Measurements from ENCODE around the gene TRPV3.

TRPV3 gene

DNA sequence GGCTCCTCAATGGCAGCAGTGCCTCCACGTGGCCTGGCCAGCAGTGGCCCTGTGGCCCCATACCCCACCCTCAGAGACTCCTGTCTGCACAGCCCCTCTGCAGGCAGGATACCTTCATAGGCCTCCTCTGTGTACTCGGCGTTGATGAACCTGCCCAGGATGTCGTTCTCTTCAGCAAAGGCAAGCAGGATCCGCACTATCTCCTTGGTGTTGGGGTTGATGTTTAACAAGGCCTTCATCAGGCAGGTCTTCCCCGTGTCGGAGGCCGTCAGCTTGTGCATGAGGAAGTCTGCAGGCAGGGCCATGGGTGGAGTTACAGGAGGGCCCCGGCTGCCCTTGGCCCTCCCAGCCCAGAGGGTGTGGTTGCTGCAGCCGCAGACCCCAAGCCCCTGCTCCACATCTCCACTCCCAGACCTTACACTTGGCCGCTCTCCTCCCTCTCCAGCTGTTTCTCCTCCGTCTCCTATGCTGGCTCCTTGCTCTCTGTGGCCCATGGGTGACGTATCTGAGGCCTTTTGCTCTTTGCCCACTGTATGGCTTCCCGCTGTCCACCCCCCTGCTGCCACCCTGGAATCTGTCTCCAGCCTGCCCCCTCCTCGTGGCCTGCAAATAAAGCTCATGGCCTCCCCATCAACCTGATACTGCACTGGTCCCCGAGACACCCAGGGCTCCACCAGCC is 15.1 kb downstream of the TRPV3 start:
- Histone ChIP-seq H3F3A (ENCODE audit: insufficient read depth, low read length) (no peaks in the 10 kb centered on the region), H3K4me3 (ENCODE audit: low read depth, low read length, poor library complexity, severe bottlenecking) (no peak overlapping the region), H3K9me2 (ENCODE audit: low read depth, low read length) (no peaks in the 10 kb centered on the region), H3K27me3 (ENCODE audit: insufficient read depth, low read length) (no peaks in the 10 kb centered on the region; the same call in 1 of the 2 replicates), H3K9ac (ENCODE audit: low read length) (no peak overlapping the region), H3K4me2 (ENCODE audit: low read length) (no peak overlapping the region), H3K9me3 (ENCODE audit: low read length) (no peaks in the 10 kb centered on the region), H3K27ac (ENCODE audit: low read depth, low read length, poor library complexity, severe bottlenecking) (no peak overlapping the region), H3K79me2 (ENCODE audit: insufficient read depth, low read length) (no peaks in the 10 kb centered on the region), H2AFZ (ENCODE audit: low read length) (no peak overlapping the region), H4K20me1 (ENCODE audit: insufficient read depth, low read length) (no peaks in the 10 kb centered on the region), H3K36me3 (ENCODE audit: insufficient read depth, low read length) (no peaks in the 10 kb centered on the region), H3K4me1 (ENCODE audit: insufficient read depth, low read length, severe bottlenecking) (no peaks in the 10 kb centered on the region)
- no peak for TF ChIP-seq EZH2 (IDR thresholded peaks at IDR 0.05; ENCODE audit: borderline replicate concordance, low read length)
- TF ChIP-seq, protein P1, sequence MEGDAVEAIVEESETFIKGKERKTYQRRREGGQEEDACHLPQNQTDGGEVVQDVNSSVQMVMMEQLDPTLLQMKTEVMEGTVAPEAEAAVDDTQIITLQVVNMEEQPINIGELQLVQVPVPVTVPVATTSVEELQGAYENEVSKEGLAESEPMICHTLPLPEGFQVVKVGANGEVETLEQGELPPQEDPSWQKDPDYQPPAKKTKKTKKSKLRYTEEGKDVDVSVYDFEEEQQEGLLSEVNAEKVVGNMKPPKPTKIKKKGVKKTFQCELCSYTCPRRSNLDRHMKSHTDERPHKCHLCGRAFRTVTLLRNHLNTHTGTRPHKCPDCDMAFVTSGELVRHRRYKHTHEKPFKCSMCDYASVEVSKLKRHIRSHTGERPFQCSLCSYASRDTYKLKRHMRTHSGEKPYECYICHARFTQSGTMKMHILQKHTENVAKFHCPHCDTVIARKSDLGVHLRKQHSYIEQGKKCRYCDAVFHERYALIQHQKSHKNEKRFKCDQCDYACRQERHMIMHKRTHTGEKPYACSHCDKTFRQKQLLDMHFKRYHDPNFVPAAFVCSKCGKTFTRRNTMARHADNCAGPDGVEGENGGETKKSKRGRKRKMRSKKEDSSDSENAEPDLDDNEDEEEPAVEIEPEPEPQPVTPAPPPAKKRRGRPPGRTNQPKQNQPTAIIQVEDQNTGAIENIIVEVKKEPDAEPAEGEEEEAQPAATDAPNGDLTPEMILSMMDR (IDR thresholded peaks at IDR 0.05; ENCODE audit: low read length): no peak

DNA sequence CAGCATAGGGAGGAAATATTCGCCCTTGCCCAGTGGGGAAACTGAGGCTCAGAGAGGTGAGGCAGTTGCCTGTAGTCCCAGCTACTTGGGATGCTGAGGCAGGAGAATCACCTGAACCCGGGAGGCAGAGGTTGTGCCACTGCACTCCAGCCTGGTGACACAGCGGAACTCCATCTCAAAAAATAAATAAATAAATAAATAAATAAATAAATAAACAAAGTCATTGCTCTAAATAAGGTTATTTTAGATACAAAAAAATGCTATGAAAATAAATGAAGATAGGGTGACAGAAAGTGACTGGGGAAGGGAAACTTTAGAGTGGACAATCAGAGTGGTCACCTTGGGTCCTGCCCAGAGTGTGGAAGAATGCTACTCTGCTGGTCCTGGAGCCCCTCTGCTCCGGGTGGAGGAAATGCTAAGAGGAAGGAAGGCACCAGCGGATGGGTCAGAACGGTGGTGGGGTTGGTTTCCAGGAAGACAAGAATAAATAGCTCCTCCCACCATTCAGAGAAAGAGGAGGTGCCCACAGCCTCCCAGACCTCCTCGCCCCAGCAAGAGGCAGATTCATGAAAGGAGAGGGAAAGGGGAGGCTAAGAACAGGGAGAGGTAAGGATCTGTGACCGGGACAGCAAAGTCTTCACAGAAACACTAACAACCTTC is 17.6 kb downstream of the TRPV3 start:
- no peaks in the 10 kb centered on the region for H4K20me1 ChIP-seq (ENCODE audit: insufficient read depth, low read length)
- H3K9me2 ChIP-seq (ENCODE audit: low read depth, low read length): no peaks in the 10 kb centered on the region
- H3K36me3 ChIP-seq (ENCODE audit: insufficient read depth, low read length): no peaks in the 10 kb centered on the region
- no peaks in the 10 kb centered on the region; the same call in 1 of the 2 replicates for H3K27me3 ChIP-seq (ENCODE audit: insufficient read depth, low read length)
- no peaks in the 10 kb centered on the region for H3F3A ChIP-seq (ENCODE audit: insufficient read depth, low read length)
- no peaks in the 10 kb centered on the region for H3K79me2 ChIP-seq (ENCODE audit: insufficient read depth, low read length)
- TF ChIP-seq, protein P1 (IDR thresholded peaks at IDR 0.05; ENCODE audit: low read length): no peak
- TF ChIP-seq EZH2 (IDR thresholded peaks at IDR 0.05; ENCODE audit: borderline replicate concordance, low read length): no peak
- no peaks in the 10 kb centered on the region for H3K9me3 ChIP-seq (ENCODE audit: low read length)
- H3K4me1 ChIP-seq (ENCODE audit: insufficient read depth, low read length, severe bottlenecking): no peaks in the 10 kb centered on the region
- no peak overlapping the region for H3K9ac ChIP-seq (ENCODE audit: low read length)
- no peak overlapping the region for H2AFZ ChIP-seq (ENCODE audit: low read length)
- no peak overlapping the region for H3K4me3 ChIP-seq (ENCODE audit: low read depth, low read length, poor library complexity, severe bottlenecking)
- H3K27ac ChIP-seq (ENCODE audit: low read depth, low read length, poor library complexity, severe bottlenecking): no peak overlapping the region
- H3K4me2 ChIP-seq (ENCODE audit: low read length): no peak overlapping the region

DNA sequence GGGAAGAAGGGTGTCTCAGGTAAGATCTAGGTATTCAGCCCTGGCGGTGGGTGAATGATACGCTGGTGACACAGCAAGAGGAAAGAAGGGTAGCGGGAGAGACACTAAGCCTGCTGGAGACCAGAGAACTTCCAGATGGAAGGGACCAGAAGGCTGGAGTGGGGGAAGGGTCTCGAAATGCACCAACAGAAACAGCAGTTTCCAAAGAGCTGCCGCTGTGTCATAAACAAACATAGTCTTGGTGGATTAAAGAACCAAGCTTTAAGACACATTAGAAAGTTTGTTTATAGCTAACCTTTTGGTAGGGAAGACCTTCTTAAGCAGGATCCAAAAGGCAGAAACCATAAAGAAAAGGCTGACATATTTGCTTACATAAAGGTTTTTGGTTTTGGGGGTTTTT is 20.9 kb downstream of the TRPV3 start:
- Histone ChIP-seq H3K9me2 (ENCODE audit: low read depth, low read length) (no peaks in the 10 kb centered on the region), H2AFZ (ENCODE audit: low read length) (no peak overlapping the region), H3K4me1 (ENCODE audit: insufficient read depth, low read length, severe bottlenecking) (no peaks in the 10 kb centered on the region), H3K36me3 (ENCODE audit: insufficient read depth, low read length) (no peaks in the 10 kb centered on the region), H3K27me3 (ENCODE audit: insufficient read depth, low read length) (peaks cover 3% of the 10 kb centered on the region; the same call in 1 of the 2 replicates), H3F3A (ENCODE audit: insufficient read depth, low read length) (no peaks in the 10 kb centered on the region), H3K4me2 (ENCODE audit: low read length) (no peak overlapping the region), H3K79me2 (ENCODE audit: insufficient read depth, low read length) (no peaks in the 10 kb centered on the region), H3K9ac (ENCODE audit: low read length) (no peak overlapping the region), H3K9me3 (ENCODE audit: low read length) (no peaks in the 10 kb centered on the region), H3K27ac (ENCODE audit: low read depth, low read length, poor library complexity, severe bottlenecking) (no peak overlapping the region), H4K20me1 (ENCODE audit: insufficient read depth, low read length) (no peaks in the 10 kb centered on the region), H3K4me3 (ENCODE audit: low read depth, low read length, poor library complexity, severe bottlenecking) (no peak overlapping the region)
- TF ChIP-seq EZH2 (IDR thresholded peaks at IDR 0.05; ENCODE audit: borderline replicate concordance, low read length): no peak
- TF ChIP-seq, protein P1 (IDR thresholded peaks at IDR 0.05; ENCODE audit: low read length): no peak
